Coronary artery (tissue), 2 donors: ENCODE measurements around the gene LSM7.

Source experiments
- DNase-seq: peaks from one replicate; pipeline ENCODE4 v3.0.0-alpha.2; 2017; ENCODE audit warnings: low spot score
- H3K27ac ChIP-seq, 2 donors: fragments of 200-600 bp; sonication (generic); one replicate each; pipeline ENCODE4 v1.5.1; 2016 to 2019
- H3K4me3 ChIP-seq: fragments of 200-600 bp; sonication (generic); 2 replicates; pipeline ENCODE4 v1.5.1; 2016; ENCODE audit warnings: mild to moderate bottlenecking, moderate library complexity
- TF ChIP-seq, protein P1 (sequence below): fragments of 200-600 bp; sonication (generic); IDR thresholded peaks from one replicate; pipeline ENCODE4 v1.5.1; 2019; ENCODE audit warnings: antibody characterized with exemption

Gene LSM7

DNA sequence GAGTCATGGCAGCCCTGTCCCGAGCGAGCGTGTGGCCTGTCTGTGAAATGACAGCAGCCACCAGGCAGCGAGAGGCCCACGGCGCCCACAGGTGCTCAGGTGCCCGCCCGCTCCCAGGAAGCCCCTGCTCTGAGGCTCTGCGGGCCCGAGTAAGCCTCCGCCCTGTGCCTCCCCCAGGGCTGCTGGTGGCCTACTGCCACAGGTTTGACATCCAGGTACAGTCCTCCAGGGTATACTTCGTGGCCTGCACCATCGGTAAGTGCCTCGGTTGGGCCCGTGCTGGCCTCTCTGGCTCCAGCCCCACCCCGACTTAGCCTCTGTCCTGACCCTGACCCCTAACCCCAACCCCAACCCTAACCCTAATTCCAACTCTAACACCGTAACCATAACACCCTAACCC lies 16.7 kb upstream of the LSM7 start:
- TF ChIP-seq, protein P1, sequence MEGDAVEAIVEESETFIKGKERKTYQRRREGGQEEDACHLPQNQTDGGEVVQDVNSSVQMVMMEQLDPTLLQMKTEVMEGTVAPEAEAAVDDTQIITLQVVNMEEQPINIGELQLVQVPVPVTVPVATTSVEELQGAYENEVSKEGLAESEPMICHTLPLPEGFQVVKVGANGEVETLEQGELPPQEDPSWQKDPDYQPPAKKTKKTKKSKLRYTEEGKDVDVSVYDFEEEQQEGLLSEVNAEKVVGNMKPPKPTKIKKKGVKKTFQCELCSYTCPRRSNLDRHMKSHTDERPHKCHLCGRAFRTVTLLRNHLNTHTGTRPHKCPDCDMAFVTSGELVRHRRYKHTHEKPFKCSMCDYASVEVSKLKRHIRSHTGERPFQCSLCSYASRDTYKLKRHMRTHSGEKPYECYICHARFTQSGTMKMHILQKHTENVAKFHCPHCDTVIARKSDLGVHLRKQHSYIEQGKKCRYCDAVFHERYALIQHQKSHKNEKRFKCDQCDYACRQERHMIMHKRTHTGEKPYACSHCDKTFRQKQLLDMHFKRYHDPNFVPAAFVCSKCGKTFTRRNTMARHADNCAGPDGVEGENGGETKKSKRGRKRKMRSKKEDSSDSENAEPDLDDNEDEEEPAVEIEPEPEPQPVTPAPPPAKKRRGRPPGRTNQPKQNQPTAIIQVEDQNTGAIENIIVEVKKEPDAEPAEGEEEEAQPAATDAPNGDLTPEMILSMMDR, result no peak
- H3K27ac ChIP-seq, result no peak overlapping the region
- DNase-seq, result no peak
- H3K4me3 ChIP-seq, result no peak overlapping the region

DNA sequence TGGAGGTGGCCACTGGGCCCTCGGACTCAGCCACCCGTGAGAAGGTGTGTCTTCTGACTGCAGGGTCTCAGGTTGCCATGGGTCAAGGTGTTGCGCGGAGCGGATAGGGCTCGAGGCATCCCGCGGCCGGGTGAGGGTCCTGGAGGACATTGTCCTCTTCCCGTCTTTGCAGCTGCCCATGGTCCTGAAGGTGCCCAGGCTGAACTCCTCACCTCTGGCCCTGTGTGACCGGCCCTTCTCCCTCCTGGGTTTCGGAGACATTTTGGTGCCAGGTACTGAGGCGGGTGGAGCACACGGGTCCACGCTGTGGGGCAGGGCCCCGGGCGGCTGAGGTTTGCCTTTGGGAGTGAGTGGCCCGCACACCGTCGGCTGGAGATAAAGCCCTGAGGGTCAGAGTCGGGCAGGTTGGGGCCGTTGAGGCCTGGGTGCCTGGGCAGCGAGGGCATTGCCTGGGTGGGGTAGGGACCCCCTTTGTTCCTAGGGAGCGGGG lies 16.0 kb upstream of the LSM7 start:
- TF ChIP-seq, protein P1, result no peak
- no peak overlapping the region for H3K4me3 ChIP-seq
- DNase-seq, result no peak
- H3K27ac ChIP-seq, result no peak overlapping the region

DNA sequence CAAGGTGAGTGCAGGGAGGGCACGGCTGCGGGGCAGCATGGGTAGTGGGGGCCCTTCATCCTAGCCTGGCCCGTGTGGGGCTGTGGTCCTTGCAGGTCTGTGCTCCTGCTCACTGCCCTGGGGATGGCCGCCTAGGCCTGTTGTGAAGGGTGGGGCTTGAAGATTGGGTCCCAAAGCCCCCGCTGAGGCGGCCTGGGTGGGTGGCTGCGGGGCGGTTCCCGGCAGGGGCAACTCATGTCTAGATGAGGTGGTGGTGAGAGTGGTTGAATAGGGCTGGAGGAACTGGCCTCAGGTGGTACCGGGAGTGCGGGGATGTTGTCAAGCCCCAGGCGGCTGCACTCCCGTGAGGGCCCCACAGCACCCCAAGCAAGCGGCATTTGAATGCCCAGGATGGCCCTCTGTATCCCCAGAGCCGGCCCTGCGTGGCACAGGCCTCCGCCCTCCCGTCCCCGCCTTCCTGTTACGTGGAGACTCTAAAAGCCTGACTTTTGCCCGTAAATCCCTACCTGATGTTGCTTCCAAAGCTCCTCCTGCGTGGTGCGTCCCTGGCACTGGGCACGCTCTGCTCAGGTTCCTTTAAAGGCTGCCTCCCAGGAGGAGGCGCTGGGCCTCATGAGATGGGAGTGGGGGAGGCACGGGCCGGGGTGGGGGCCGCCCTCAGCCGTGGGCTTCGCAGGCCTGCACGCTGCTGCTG lies 15.1 kb upstream of the LSM7 start:
- TF ChIP-seq, protein P1, result no peak
- Histone ChIP-seq H3K27ac (no peak overlapping the region), H3K4me3 (no peak overlapping the region)
- no peak for DNase-seq

DNA sequence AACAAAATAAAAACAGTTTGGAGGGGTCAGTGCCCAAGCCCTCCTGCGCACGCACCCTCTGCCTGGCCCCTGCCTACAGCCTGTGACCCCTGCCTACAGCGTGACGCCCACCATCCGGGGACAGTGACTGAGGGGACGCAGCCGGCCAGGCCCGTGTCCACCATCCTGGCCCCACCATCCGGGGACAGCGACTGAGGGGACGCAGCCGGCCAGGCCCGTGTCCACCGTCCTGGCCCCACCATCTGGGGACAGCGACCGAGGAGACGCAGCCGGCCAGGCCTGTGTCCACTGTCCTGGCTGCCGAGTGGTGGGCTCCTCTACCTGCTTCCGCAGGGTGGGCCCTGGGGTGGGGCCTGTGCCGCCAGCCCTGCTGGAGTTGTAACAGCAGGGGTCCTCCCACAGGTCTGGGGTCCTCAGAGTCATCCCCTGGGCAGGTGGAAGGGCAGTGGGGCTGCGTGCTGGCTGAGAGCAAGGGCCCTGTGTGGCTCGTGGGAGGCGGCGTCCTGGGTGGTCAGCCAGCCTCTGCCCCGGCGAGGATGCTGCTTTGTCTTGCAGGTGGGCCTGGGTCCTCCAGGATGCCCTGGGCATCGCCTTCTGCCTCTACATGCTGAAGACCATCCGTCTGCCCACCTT lies 14.4 kb upstream of the LSM7 start:
- TF ChIP-seq, protein P1, result no peak

DNA sequence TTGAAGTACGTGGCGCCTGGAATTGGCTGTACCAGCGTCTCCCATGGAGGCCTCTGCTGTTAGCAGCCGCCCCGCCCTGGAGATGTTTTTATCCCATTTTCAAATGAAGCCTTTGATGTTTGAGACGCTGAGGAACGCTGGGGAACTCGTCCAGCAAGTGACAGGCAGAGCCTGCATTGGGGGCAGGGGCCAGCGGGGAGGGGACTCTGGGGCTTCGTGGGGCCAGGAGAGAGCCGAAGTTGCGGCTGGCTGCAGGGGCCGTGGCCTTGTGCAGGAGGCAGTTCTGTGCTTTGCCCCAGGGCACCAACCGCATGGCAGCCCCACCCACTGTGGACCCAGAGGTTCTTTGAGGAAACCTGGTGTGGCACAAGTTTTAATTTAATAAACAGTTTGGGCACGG lies 13.6 kb upstream of the LSM7 start:
- no peak overlapping the region for H3K27ac ChIP-seq
- no peak for DNase-seq
- H3K4me3 ChIP-seq, result no peak overlapping the region
- TF ChIP-seq, protein P1, result no peak

More for the DNA sequence above, 14.4 kb upstream of the LSM7 start:
- no peak for DNase-seq
- H3K4me3 ChIP-seq, result no peak overlapping the region
- H3K27ac ChIP-seq, result no peak overlapping the region

DNA sequence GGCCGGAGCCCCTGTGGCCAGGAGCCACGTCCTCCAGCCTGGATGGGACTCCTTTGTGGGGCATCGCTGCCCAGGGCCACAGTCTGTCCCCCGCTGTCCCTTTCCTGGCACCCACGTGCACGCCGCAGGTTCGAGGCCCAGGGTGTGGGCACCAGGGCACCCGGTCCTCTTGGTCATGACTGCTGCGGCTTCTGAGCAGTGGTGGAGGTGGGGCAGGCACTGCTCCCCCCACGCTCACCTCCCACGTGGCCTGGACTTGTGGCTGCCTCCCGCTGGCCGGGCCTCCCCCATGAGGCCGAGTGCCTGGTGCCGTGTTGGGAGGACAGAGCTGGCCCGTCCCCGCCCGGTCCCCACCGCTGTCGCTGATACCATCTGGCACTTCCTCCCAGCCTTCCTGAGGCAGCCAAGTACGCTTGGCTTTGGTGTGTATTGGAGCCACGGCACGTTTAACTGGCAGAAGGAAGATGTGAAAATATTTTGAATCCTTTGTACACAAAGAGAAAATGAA lies 12.9 kb upstream of the LSM7 start:
- TF ChIP-seq, protein P1, result no peak
- DNase-seq, result no peak
- no peak overlapping the region for H3K4me3 ChIP-seq
- no peak overlapping the region for H3K27ac ChIP-seq
